ENCODE data around the gene TYSND1. TPM values are rescaled to one million over a fixed set of nuclear protein-coding genes. Genes with fewer than 3 reads are reported as not detected.
"Not testable (repeated sequence)": the region's sequence is repeated elsewhere in the genome, so short reads cannot be mapped to it uniquely, and the experiment has no call there.

Gene TYSND1
- total RNA-seq, 3 donors from 2014 or later = 15.3 to 19.7 (median 15.8) TPM

- H3K4me3 ChIP-seq = no peak overlapping the region
- DNase-seq (no peak), ATAC-seq (peak; percentile 42)
- H3K4me1 ChIP-seq (ENCODE audit: low read depth) = no peaks in the 10 kb centered on the region
- H3K9me3 ChIP-seq = no peaks in the 10 kb centered on the region
- intact Hi-C loops (cut with DNase I, micrococcal nuclease) = no loop called here
- TF ChIP-seq, protein P1, sequence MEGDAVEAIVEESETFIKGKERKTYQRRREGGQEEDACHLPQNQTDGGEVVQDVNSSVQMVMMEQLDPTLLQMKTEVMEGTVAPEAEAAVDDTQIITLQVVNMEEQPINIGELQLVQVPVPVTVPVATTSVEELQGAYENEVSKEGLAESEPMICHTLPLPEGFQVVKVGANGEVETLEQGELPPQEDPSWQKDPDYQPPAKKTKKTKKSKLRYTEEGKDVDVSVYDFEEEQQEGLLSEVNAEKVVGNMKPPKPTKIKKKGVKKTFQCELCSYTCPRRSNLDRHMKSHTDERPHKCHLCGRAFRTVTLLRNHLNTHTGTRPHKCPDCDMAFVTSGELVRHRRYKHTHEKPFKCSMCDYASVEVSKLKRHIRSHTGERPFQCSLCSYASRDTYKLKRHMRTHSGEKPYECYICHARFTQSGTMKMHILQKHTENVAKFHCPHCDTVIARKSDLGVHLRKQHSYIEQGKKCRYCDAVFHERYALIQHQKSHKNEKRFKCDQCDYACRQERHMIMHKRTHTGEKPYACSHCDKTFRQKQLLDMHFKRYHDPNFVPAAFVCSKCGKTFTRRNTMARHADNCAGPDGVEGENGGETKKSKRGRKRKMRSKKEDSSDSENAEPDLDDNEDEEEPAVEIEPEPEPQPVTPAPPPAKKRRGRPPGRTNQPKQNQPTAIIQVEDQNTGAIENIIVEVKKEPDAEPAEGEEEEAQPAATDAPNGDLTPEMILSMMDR (IDR thresholded peaks at IDR 0.05) = no peak
- H3K36me3 ChIP-seq (ENCODE audit: low read depth) = no peaks in the 10 kb centered on the region
Measured at GRCh38 chr10:70109064-70109729, 37.3 kb downstream of the TYSND1 start.

- H3K4me1 ChIP-seq (ENCODE audit: low read depth) = no peaks in the 10 kb centered on the region
- no peak for ATAC-seq
- TF ChIP-seq, protein P1 (IDR thresholded peaks at IDR 0.05) = no peak
Measured at GRCh38 chr10:70106958-70107791, 39.3 kb downstream of the TYSND1 start.

GRCh38 chr10:70101668-70102067 is 44.8 kb downstream of the TYSND1 start:
- Histone ChIP-seq H3K4me1 (ENCODE audit: low read depth) (no peaks in the 10 kb centered on the region), H3K36me3 (ENCODE audit: low read depth) (no peaks in the 10 kb centered on the region), H3K4me3 (no peak overlapping the region), H3K9me3 (no peaks in the 10 kb centered on the region)
- intact Hi-C loops (cut with DNase I, micrococcal nuclease) = no loop called here
- TF ChIP-seq, protein P1 (IDR thresholded peaks at IDR 0.05) = no peak
- no peak for DNase-seq
- ATAC-seq = no peak

More at GRCh38 chr10:70106958-70107791, 39.3 kb downstream of the TYSND1 start:
- Histone ChIP-seq H3K4me3 (no peak overlapping the region), H3K36me3 (ENCODE audit: low read depth) (no peaks in the 10 kb centered on the region), H3K9me3 (no peaks in the 10 kb centered on the region)
- intact Hi-C loops (cut with DNase I, micrococcal nuclease) = no loop called here
- DNase-seq = no peak

DNA sequence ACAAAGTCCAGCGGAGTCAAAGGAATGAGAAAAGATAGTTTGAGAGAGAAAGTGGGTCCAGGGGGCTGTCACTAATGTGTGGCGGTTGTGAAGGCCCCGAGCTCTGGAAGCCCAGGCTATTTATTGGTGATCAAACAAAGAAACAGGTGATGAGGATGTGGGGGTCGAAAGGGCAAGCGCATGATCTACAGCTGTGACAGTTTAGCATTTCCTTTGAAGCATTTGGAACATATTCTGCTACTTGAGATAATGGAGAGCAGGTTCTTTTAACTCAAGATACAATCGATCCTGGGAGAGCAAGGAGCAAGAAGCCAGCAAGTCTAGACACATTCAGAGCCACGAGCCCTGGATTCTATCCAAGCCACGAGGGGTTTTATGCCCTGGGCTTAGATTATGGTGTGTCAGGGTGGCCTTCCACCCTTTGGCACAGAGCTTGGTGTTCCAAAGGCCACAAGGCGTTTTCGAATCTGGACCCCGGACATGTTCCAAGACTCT is 45.4 kb downstream of the TYSND1 start:
- ATAC-seq; H3K9me3 ChIP-seq; H3K4me3 ChIP-seq; intact Hi-C loops (cut with DNase I, micrococcal nuclease); H3K36me3 ChIP-seq (ENCODE audit: low read depth); DNase-seq; H3K4me1 ChIP-seq (ENCODE audit: low read depth): not testable (repeated sequence)

GRCh38 chr10:70098271-70098670 is 48.2 kb downstream of the TYSND1 start:
- Histone ChIP-seq H3K4me1 (ENCODE audit: low read depth) (no peaks in the 10 kb centered on the region), H3K9me3 (no peaks in the 10 kb centered on the region), H3K36me3 (ENCODE audit: low read depth) (no peaks in the 10 kb centered on the region), H3K4me3 (no peak overlapping the region)
- intact Hi-C loops (cut with DNase I, micrococcal nuclease) = no loop called here
- DNase-seq (no peak), ATAC-seq (no peak)
- TF ChIP-seq, protein P1 (IDR thresholded peaks at IDR 0.05) = no peak

DNA sequence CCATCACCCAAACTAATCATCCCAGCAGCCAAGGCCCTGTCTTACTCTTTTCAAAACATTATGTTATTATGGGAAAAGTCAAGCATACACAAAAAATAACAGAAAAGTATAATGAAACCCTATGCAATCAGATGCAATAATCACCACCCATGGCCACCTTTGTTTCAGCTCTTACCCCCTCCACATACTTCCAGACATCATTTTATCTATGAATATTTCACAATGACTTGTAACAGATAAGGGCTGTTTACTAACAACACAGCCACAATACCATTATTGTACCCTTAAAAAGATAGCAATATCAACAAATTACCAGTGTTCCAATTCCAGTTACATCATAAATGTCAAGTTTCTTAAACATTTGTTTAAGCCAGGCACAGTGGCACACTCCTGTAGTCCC is 49.0 kb downstream of the TYSND1 start:
- DNase-seq = no peak
- Histone ChIP-seq H3K4me1 (ENCODE audit: low read depth) (no peaks in the 10 kb centered on the region), H3K9me3 (no peaks in the 10 kb centered on the region), H3K36me3 (ENCODE audit: low read depth) (no peaks in the 10 kb centered on the region), H3K4me3 (no peak overlapping the region)
- ATAC-seq = no peak
- intact Hi-C loops (cut with DNase I, micrococcal nuclease) = no loop called here
- TF ChIP-seq, protein P1 (IDR thresholded peaks at IDR 0.05) = no peak

Measured in mucosa of descending colon (tissue), 3 donors.